GM12892 (cell line): ENCODE data around the gene MOCOS.

Experiments
- POLR2A ChIP-seq: IDR thresholded peaks from 2 replicates; pipeline ENCODE4 v1.6.1; 2011; ENCODE audit warnings: low read depth, low read length, control low read depth
- POLR2AphosphoS5 ChIP-seq: IDR thresholded peaks from 2 replicates; pipeline ENCODE4 v1.6.1; 2011; ENCODE audit warnings: low read depth, low read length, control low read depth

- TF ChIP-seq POLR2AphosphoS5 = no peak
- no peak for TF ChIP-seq POLR2A
Observed at GRCh38 chr18:36302676-36303075, 115.4 kb downstream of the MOCOS start.
